Stimulated activated naive CD8-positive, alpha-beta T cell treated with anti-CD3 and anti-CD28 coated beads, Interleukin-15, Interleukin-2, amounts not matched to agents 100 U/mL and 50 U/mL, for 24 hours (primary cell): ENCODE measurements around the gene AUNIP.
A peak's percentile ranks its signal among the peaks of the same experiment; 100 is the strongest.

Experiments used
- ATAC-seq: fragments of 150-1000 bp; cut with Tn5 transposase; one replicate; pipeline ENCODE4 v1.10.0; 2021
- DNase-seq: peaks from one replicate; pipeline ENCODE4 v3.0.0; 2021

AUNIP gene

DNA sequence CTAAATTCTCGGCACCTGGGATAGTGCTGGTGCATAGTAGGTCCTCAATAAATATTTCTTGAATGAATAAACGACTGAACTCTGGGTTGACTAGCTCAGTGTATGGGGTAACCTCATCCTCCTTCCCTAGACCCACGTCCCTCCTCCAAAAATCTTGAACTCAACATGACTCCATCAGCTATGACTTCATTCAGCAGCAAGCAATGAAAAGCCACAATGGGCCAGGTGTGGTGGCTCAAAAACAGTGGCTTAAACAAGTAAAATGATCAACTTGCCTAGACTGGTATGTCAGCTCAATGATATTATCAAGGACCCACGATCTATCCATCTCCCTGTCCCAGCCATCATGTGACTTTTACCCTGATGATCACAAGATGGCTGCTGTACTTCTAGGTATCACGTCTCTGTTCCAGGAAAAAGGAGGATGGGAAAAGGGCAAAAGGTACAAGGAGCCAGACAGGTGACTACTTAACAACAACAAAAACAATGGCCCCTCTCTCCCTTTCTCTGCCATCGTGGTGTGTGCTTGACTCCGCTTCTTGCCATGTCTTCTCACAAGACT lies 29.2 kb upstream of the AUNIP start:
- DNase-seq (no peak), ATAC-seq (no peak)

DNA sequence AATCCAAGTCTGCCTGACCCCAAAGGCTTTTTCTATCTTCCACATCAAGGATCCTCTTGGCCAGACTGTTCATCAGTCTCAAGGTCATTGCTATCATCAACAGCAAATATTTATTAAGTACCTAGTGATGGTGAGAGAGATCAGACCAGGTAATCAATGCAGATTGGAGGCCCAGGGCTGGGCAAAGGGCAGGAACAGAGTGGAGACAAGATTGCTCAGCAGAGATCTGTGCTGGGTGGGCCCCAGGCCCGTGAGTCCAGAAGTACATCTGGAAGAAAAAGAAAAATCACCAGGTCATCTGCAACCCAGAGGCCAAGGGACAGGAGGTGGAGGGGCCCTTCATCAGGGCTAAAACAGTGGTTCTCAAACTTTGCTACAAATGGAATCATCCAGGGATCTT lies 26.3 kb upstream of the AUNIP start:
- no peak for ATAC-seq
- DNase-seq: no peak

DNA sequence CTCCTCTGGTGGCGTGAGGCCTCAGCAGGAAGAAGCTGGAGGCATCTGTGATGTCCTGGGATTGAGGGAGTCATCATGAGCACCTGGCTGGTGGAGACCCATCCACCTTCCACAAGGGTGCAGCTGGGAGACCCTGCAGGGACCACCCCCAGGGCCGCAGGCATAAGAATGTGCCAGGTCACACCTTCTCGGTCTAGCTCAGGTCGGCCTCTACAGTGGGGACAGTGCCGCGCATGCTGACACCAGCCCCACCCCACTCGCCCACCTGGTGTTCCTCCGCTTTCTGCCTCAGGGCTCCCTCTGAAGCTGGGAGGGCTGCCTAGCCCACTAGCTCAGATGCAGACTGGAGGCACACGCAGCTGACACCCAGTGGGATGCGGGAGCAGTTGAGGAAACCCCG lies 22.0 kb upstream of the AUNIP start:
- DNase-seq (no peak), ATAC-seq (no peak)

DNA sequence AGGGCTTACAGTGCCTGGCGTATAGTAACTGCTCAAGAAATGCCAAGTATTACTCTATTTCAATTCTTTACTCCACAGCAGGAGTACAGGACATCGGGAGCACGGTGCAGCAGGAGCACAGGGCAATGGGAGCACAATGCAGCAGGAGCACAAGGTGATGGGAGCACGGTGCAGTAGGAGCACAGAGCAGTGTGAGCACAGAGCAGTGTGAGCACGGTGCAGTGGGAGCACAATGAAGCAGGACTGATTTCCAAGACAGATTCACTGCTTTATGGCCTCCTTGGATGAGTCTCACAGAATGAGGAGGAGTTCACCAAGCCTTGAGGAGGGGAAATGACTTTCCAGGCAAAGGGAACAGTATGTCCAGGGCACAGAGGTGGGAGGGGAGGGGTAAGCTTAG lies 21.3 kb upstream of the AUNIP start:
- ATAC-seq: no peak
- no peak for DNase-seq

DNA sequence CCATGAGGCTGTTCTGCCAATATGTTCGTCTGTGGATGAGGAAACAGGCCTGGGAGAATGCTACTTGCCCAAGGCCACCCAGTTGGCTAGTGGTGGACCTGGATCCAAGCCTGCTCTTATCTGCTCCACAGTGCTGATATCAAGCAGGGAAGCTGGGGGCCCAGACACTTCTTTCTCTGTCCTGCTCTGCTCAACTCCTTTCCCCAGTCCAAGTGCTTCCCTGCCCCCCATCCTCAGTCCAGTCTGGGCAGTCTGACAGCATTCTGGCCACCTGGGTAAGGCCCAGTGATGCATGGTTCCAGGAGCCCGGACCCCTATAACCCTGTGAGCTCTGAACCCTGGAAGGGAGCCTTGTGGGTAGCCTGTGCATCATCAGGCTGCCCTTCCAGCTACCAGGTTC lies 20.4 kb upstream of the AUNIP start:
- DNase-seq: no peak
- no peak for ATAC-seq

DNA sequence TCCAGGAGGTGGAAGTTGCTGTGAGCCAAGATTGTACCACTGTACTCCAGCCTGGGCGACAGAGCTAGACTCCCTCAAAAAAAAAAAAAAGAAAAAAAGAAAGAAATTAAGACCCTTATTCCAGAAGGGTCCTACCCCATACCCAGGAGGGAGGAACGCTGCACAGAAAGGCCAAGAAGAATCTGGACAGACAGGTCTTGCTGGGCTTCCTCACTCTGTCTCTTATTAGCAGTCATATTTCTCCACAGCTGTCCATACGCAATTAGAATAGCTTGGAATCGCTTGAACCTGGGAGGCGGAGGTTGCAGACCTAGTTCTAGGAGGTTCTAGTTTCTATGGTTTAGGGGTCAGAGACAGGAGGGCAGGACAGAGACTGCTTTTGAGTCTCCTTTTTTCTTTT lies 19.4 kb upstream of the AUNIP start:
- ATAC-seq (no peak), DNase-seq (no peak)

DNA sequence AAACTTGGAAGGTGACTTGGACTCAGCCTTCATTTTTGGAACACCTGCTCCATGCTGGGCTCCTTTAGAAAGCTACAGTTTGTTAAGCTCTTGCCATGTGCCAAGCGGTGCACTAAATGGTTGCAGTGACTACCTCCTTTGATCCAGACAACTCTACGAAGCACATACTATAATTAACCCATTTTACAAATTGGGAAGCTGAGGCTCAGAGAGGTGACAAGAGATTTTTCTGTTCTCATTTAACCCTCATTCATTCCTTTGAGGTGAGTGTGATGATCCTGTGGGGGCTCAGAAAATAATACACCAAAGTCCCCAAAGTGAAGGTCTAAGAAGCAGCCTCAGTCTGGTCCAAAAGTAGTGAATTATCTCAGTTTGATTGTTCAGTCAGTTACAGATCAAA lies 17.9 kb upstream of the AUNIP start:
- no peak for ATAC-seq
- no peak for DNase-seq

DNA sequence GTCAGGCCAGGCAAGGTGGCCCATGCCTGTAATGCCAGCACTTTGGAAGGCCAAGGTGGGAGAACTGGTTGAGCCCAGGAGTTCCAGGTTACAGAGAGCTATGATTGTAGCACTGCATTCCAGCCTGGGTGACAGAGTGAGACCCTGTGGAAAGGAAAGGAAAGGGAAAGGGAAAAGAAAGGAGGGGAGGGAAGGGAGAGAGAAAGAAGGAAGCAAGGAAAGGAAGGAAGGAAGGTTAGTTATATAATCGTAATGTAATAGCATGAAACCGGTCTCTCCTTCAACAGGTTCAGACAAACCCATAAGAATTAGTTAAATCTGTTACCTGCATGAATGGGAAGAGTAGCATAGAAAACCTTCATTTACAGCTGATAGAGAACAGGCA lies 17.4 kb upstream of the AUNIP start:
- DNase-seq (no peak), ATAC-seq (no peak)

DNA sequence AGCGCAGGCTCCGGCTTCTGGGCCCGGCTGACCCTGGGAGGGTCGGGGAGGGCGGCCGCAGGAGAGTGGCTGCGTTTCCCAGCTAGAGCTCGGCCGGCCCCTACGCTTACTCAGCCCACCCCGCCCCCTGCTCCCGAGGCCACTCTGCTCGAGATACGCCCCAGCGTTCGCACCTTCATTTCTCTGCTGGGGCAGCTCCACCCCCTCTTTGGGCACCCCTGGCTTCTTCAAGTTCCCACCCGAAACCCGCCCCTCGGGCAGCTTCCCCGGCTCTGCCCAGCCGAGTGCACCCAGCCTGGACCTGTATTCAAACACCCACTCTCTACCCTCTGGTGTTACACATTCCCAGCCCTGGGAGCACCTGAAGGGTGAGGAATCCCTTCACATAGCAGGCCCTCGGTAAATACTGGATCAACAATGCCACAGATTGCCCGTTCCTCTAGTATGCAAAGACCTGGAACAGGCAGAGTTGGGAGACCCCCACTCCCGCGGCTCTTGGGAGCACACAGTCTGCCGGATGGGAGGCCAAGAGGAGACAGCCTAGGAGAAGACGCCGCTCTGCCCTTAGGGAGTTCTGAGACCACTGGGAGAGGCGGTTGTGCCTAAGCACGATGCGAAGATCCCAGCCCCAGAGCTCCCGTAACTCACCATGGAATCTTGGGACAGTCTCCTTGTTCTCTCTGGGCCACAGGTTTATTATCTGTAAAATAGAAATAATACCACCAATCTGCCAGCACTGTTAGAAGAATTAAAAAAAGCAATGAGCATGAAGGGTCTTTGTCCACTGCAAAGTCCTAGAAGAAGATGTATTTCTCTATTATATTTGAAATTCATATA lies 16.8 kb upstream of the AUNIP start:
- DNase-seq: peak; percentile 60
- ATAC-seq: peak; percentile 52

DNA sequence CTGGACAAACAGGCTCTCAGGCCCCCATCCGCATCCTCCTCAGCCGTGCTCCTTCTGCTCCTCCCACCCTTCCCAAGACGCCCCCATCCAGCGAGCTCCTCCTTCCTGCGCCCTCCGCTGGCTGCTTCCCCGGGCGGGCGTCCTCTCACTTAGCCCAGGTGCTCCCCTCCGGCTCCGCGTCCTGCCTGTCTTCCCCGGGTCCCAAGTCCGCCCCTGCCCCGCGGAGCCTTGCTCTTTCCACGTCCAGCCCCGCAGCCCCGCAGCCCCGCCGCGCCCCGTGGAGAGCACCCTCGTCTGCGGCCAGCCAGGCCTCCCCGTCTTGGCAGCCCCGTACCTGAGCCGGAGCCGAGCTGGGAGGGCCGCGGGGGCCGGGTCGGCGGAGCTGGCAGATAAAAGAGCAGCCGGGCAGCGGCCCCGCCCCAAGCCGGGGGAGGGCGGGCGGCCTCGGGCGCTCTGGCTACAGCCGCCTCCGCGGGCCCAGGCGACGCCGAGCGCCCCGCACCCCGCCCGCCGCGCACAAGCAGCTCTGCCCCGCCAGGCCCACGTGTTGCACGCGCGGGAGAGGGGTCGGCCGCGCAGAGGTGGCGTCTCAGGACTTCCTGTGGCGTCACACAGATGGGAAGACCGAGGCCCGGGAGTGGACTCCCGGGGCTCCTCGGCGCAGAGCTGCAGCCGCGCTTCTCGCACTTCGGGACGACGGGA lies 16.0 kb upstream of the AUNIP start, which contains the start of gene PAQR7:
PAQR7 (minus strand) TSS at position 555 of the 702 bp plus-strand sequence. CDS start 11,869 bp downstream, outside the sequence.
- peak; percentile 79 for DNase-seq
- peak; percentile 81 for ATAC-seq

DNA sequence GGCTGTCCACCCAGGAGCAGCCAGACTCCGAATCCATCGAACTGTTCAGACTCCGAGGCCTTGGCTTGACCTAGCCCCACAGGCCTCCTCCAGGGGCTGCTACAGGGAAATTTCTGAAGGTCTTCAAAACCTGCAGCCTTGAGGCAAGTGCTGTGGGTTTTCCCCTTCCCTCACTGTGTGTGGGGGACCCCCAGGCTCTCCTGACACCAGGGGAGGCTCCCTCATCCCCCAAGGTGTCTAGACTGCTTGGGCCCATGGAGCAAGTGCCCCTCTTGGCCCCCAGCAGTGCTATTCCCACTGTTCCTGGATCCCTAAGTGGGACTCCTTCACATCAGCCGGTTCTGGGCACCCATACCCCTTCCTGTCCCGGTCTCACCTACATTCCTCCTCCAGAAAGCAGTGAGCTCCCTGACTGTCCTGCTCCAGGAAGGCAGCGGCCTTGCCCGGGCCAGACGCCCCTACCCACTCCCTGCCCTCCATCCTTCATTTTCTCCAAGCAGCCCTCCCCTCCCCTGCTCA lies 15.4 kb upstream of the AUNIP start:
- peak; percentile 28 for ATAC-seq
- no peak for DNase-seq

DNA sequence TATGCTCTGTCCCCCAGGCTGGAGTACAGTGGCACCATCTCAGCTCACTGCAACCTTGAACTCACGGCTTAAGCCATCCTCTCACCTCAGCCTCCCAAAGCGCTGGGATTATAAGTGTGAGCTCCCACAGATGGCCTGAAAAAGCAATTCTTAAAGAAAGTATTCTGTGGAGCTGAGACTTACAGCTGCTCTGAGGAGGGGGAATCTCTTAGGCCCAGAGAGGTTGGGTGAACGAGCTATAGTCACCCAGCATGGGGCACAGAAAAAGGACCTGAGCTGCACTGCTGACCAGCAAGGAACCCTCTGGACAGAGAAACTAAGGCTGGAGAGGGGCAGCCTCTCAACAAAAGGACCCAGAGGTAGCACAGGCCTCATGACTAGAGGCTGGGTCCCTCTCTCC lies 15.0 kb upstream of the AUNIP start:
- ATAC-seq: no peak
- DNase-seq: no peak

DNA sequence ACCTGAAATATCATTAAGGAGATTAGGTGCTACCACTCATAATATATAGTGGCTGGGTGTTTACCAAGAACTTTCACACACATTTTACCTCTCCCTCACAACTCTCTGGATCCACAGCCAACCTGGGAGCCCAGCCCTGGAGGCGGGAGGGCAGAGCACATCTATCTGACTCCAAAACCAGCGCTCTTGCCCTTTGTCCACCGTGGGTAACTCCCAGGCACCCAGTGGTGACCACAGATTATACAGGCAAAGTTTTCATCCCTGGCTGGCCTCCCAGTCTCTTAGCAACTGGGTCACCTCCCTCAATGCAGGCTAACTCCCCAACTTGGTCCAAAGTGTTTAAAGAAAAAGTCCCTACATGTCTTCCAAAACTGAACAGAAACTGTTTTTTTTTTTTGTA lies 13.9 kb upstream of the AUNIP start:
- no peak for DNase-seq

DNA sequence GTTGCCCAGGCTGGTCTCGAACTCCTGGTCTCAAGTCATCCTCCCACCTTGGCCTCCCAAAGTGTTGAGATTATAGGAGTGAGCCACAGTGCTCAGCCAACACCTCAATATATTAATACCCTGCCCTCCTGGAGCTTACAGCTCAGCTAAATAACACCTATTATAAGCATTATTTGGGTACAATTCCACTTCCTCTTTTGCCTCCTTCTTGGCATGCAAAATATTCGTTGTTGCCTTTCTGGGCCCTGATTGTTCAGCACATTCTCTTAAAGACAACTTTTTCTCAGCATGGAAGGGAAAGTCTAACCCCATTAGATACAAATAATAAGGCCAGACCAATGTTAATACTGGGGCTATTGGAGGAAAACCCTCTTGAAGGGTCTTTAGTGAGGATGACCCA lies 13.5 kb upstream of the AUNIP start:
- ATAC-seq: no peak

More for the DNA sequence above, 13.9 kb upstream of the AUNIP start:
- no peak for ATAC-seq

DNA sequence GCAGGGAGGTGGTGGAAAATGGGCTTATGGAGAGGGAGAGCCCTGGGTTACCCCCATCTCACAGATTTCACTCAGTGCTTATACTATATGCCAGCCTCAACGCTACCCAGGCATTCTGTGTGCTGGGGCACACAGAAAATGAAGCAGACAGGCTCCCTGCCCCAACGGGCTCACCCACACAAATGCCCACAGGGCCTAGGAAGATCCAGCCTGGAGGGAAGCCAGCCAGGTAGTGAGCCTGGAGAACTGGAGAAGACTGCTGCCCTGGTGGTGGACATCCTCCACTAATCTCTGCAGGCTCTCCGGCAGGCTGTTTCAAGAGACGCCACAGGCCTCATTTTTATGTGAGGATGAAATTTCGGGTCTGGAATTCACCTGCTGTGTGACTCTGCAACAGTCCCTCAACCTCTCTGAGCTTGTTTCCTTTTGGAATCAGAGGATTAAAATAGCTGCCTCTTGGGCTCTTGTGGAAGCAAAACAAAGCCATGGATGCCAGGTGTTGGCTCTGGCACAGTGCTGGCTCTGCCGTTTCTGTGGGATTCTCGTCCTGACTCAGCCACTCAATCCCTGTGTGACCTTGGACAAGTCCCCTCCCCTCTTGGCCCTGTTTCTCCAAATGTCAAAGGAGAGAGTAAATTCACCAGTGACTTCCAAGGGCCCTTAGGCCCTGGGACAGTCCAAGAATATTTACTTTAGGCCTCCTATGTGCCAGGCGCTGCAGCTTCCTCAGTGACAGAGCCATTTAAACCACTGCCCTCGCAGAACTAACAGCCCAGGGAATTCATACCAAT lies 12.6 kb upstream of the AUNIP start:
- DNase-seq: no peak
- ATAC-seq: no peak

More for the DNA sequence above, 13.5 kb upstream of the AUNIP start:
- no peak for DNase-seq

DNA sequence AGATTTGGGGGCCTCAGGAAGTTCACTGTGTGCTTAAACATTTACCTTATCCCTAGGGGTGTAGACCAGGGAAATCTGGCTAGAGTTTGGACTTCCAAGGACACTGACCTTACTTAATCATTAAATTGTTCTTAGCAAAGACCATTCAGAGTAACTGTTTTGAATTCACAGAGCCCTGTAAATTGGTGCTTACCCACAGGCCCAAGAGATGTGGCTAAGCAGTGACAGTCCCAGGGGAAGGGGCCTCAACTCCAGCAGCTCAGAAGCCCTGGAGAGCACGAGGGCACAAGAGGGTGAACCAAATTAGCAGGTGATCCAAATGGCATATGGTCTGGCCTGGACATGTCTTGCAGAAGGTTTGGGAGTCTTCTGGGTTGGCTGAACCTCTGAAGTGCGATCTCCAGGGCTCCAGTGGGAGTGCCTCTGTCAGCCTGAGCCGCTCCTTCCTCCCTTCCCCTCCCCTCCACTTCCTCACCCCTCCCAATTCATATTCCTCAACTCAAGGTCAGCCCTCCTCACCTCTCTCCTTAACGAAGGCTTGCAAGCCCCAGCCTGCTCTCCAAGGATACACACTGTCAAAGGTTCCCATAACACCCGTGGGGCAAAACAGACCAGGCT lies 11.9 kb upstream of the AUNIP start:
- no peak for ATAC-seq
- DNase-seq: no peak

DNA sequence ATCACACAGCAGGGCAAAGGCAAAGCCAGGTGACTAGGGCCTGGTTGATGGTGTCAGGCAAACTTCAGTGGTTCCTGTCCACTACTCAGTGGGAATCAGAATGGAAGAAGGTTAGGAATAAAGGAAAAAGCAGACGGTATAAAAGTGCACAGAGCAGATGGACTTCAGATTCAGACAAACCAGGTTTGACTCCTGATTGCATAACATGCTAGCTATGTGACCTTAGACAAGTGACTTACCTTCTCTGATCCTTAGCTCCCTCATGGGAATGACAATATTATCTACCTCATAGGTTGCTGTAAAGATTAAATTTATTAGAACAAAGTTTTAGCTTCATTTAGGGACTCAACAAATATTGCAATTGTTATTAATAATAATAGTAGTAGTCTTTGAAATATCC lies 11.4 kb upstream of the AUNIP start:
- ATAC-seq (no peak), DNase-seq (no peak)

DNA sequence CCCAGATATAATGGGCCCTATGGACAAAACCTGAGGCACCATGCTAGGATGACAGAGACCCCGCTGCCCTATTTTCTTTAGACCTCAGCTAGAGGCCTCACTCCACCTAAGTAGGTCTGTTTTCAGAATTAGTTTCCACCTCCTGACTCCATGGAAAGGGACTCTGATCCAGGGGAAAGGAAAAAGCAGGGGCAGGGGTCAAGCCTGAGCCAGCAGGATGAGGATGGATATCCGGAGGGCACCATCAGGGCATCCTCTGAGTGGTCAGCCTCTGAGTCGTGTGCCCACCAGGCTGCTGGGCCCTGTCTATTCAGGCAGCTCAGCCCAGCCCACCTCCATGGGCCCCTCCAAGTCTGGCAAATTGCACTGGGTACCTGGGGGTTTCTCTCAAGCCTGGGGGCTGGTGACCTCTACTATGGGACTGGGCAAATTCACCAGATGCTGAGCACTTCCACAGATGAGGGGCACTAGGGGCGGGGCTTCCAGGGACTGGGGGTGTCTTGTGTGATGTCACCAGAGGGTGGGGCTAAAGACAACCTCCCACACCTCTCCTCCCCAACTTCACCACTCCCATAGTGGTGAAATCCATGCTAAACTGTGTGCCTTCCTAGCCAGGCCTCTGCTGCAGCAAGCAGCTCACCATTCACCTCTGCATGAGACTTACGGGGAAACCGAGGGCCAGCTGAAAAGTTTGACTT lies 10.8 kb upstream of the AUNIP start:
- no peak for DNase-seq
- ATAC-seq: no peak

DNA sequence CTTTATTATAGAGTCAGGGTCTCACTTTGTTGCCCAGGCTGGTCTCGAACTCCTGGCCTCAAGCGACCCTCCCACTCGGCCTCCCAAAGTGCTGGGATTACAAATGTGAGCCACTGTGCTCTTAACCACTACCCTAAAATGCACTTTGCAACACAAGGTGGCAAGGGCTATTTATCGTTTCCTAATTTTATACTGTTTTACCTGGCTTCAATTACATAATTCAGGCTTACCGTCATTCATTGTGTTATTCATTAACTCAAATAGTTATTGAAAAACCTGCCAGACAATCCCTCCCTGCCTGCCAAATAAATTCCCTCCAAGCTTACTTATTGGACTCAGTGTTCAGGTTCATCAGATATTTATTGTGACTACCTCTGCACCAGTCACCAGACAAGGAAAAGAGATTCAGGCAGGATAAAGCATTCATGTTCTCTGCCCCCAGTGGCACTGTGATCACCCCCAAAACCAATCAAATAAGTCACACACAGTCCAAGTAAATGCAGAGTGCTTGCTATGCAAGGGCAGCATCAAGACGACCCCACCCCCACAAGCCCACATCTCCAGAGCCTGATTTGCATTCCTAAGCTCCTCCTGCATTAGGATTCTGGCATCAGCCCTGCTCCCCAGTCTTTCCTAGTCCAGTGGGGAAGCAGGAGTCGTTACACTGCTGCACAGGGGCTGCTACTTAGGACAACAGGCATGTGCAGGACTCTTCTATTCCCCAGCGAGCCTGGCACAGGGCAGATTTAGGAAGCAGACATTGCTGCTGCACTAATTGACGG lies 8.1 kb upstream of the AUNIP start:
- no peak for ATAC-seq

DNA sequence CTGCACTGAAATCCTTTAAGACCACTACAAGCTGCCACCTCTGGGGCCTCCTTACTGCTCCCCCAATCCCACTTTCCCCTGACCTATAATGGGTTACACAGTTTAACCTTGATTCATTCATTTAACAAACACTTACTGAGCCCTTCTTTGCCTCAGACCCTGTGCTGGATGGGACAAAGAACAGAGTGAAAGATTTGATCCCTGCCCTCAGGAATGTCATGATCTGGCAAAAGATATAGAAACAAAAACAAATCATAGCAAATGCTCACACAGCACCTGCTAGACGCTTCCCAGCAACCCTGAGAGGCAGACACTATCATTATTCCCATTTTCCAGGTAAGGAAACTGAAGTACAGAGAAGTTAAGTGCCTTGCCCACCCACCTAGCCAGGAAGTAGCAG lies 7.0 kb upstream of the AUNIP start:
- no peak for DNase-seq
- ATAC-seq: no peak

More for the DNA sequence above, 8.1 kb upstream of the AUNIP start:
- DNase-seq: no peak
